GM18873 (cell line): Measurements from ENCODE around the gene MLLT1.

Source experiments
- ATAC-seq: cut with Tn5 transposase; IDR thresholded peaks from one replicate; pipeline ENCODE4 v1.9.1; 2021; ENCODE audit warnings: mild to moderate bottlenecking, moderate library complexity, moderate number of reproducible peaks; ENCODE audit not compliant: unreplicated experiment, low FRiP score

The MLLT1 gene

GRCh38 chr19:6225232-6225865, 54.4 kb downstream of the MLLT1 start:
- no peak for ATAC-seq

DNA sequence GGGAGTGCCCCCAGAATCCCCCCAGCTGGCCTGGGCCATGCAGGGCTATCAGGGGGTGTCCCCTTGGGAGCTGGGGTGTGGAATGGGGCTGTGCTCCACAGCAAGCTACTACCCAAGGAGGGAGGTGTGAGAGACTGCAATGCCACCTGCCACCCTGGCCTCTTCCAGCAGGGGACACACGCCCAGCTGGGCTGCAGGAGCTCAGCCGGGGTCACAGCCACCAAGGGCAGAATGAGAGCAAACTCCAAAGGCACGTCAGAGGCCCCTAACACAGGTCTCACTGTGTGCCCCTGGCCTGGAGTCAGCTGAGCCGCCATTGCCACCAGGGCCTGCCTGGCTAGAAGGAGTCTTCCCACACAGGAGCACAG, 55.5 kb downstream of the MLLT1 start:
- ATAC-seq = no peak

GRCh38 chr19:6223461-6224307, 56.1 kb downstream of the MLLT1 start:
- ATAC-seq = no peak

DNA sequence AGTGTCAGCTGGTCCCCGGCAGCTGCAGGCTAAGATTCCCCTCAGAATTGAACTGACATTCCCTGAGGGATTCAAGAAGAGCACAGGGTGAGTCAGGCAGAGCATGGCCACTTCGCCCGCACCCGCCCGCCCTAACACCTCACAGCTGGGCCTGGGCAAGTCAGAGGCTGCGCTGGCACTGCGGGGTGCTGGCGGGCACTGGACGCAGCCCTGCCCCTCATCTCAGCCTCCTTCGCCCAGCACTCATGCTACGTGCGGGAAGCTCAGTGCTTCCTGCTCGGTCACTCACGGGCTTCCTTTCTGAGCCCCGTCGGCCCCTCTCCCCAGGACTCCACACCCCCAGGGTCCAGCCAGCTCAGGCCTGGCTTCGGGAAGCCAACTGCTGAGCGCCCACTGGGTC, 56.9 kb downstream of the MLLT1 start:
- ATAC-seq = no peak

DNA sequence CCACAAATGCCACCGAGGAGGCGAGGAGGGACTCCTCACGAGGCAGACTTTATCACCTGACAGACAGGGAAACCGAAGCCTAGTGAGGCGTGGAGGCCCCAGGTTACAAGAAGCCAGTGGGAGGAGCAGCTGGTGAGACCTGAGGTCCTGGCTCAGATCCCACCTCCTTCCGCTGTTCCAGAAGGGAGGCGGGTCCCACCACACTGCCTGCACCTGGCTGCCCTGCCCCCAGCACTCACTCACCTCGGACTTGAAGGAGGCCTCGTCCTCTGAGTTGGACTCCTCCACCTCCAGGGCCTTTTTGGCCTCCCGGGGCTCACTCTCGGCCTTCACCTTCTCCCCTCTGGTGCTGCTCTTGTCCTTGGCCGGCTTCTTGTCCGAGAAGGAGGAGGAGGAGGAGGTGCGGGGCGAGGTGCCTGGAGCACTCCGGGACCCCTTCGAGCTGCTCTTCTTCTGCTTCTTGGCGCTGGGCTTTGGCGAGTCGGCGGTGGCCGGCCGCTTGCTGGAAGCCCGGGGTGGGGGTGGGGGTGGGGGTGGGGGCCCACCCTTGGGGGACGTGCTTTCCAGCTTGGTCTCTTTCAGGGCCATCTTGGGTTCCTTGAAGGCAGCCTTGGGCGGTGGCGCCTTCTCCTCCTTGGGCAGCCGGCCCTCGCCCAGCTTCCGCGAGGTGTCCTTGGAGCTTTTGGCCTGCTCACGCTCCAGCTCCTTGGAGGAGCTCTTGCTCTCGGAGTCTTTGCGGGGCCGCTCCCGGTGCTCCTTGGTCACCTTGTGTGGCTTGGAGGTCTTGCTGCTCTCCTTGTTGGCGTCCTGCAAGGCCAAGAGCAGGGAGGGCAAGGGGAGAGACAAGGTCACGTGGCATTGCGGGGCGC, 57.7 kb downstream of the MLLT1 start:
- ATAC-seq = no peak

GRCh38 chr19:6221220-6221877, 58.4 kb downstream of the MLLT1 start:
- no peak for ATAC-seq

DNA sequence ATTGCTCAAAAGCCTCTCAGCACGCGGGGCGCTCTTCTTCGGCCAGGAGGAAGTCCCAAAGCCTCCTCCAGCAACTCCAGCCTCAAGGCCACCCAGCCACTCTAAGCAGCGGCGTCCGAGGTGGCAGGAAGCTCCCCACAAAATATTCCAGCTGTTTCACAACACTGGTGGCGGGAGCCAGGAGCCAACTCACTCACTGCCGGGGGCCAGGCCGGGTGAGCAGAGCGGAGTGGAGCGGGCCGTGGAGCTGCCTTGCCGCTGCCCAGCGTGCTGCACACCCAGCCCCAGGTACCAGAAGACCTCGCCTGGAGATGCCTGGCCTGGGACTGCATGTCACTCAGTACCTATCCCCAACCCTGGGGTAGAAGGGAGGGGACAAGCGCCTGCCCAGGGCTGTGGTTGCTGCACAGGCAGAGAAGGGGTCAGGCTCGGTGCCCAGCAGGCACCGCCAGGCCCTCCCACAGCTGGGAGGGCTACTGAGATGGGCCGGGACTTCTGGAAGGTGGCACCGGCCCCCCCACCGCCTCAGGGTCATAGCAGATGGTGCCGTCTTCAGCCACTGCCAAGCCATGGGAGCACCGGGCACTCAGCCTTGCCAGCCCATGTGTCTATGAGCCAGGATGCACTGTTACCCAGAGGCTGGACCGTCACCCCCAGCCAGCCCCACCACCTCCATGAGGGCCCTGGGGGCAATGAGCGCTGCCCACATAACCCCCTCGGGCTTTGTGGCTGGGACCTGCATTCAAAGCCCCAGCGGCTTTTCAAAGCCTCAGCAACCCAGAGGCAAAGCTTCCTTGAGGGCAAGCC, 59.2 kb downstream of the MLLT1 start:
- no peak for ATAC-seq

GRCh38 chr19:6219586-6220290, 60.0 kb downstream of the MLLT1 start:
- ATAC-seq = no peak

DNA sequence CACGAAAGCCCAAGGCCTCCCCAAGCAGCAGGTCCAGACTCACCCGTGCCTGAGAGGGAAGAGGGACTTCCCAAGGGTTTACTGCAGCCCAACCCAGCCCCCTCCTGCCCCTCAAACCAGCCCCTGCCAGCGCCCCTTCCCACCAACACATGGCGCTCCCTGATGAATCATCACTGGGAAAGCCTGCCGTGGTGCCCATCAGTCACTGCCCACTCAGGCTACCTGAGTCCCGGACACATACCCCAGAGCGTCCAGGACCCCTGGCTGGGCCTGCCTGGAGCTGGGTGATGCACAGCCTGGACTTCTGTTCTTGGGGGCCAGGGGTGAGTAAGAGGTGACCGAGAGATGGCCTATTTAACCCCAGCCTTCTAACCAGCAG, 60.6 kb downstream of the MLLT1 start:
- ATAC-seq = no peak

DNA sequence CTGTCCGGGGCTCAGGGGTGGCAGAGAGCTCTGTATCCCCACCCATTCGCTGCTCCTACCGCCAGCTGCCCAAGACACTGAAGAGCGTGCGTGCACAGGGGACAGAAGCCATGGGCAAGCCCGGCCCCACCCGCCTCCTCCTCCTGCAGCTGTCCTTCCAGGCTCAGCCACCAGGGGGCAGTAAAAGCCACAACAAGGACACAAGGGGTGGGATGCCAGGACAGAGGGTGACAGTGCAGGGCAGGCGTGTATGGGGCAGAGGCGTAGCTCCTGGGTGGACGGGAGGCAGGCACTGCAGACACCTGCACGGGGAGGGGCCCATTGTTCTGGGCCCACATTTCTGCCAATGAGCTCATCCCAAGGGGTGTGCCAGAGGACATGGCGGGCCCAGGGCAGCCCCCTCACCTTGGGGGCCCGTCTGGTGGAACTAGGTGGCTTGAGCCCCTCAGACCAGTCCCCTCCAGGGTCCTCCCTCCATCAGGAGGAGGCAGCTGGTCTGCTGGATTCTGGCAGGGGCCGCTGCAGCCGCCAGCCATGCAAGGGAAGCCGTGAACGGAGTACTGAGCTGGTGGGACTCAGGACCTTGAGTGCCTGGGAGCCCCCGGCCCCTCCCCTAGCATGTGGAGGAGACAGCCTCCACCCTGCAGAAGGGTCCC, 61.2 kb downstream of the MLLT1 start:
- ATAC-seq = no peak

GRCh38 chr19:6217752-6218334, 61.9 kb downstream of the MLLT1 start:
- ATAC-seq = no peak

DNA sequence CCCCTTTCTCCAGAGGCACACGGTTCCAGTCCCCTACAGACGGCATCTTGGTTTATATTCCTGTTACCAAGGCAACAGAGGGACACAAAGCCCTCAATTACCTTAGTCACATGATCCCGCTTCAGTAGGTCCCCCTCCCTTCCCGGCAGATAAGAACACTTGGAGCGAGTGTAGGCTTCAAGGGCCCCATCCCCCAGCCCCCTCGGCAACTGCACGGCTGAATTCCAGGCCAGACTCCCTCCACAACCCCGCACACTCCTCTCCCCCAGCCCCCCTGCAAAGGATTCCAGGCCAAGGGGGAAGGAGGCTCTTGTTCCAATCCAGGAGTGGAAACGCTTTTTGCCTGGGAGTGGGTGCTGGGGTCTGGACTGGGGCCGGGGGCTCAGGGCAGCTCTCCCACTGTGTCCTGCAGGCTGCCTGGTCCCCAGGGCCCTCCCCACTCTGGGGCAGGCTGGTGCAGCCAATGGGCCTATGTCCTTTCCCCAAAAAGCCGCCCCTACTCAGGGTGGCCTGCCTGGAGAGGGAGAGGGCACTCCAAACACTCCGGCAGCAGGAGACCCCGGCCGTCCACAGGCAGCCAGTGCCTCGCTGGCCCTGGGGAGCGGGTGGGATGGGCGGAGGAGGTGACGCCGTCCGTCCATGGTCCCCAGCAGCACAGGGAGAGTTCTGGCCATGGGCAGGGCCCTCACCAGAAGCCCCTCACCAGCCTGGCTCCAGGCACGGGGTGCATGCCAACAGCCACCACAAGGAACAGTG, 62.6 kb downstream of the MLLT1 start:
- no peak for ATAC-seq

- no peak for ATAC-seq
Measured at GRCh38 chr19:6216236-6216995, 63.4 kb downstream of the MLLT1 start.

GRCh38 chr19:6215701-6216235, 64.0 kb downstream of the MLLT1 start:
- ATAC-seq = no peak

DNA sequence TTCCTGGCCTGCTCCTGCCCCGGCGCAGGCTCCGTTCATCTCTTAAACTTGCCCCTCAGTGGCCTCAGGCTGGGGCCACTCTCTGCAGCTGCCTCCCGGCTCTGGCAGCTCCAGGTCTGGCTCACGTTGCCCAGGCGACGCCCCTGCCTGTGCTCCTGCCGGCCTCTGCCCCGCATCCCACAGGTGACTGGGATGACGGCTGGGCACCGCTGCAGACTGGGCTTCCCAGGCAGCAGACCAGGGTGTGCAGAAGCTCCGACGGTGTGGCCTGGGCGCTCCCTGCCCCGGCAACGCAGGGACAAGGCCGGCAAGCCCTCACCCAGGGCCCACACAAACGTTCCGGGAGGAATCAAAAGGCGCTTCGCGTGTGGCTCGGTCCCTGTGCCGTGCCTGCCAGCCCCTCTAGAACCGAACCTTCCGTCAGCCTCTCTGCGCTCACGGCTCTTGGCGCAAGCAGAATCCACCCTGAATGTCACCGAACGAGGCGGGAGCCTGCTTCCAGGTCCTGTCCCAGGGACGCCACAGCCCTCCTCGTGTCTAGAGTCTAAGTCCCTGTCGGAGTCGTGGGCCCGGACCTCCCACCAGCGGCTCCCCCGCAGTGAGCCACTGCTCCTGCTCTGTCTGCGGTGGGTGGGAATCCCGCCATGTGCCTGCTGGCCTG, 64.8 kb downstream of the MLLT1 start:
- ATAC-seq = no peak
